GM12872 (cell line): Measurements from ENCODE around the gene MYPOP.

Source experiments
- TF ChIP-seq, protein P1 (sequence below): IDR thresholded peaks from 3 replicates; pipeline ENCODE4 v1.5.1; 2011; ENCODE audit warnings: low read depth, mild to moderate bottlenecking, low read length, moderate library complexity; ENCODE audit not compliant: insufficient read depth

Gene MYPOP

DNA sequence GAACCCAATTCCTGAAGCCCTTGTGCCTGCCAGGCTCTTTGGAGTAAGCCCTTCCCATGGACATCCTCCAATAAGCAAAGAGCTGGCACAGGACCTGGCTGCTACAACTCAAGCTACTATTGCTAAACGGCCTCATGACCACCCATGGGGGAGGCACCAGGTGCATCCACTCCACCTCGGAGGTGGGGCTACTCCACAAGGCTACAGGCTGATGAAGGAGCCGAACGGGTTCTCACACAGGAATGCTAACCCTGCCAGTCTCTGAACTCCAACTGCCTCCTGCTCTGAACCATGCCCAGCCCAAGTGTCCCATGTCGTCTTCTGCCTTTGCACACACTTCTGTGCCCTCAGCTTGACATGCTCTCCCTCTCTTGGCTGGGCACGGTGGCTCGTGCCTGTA lies 49.4 kb downstream of the MYPOP start:
- TF ChIP-seq, protein P1, sequence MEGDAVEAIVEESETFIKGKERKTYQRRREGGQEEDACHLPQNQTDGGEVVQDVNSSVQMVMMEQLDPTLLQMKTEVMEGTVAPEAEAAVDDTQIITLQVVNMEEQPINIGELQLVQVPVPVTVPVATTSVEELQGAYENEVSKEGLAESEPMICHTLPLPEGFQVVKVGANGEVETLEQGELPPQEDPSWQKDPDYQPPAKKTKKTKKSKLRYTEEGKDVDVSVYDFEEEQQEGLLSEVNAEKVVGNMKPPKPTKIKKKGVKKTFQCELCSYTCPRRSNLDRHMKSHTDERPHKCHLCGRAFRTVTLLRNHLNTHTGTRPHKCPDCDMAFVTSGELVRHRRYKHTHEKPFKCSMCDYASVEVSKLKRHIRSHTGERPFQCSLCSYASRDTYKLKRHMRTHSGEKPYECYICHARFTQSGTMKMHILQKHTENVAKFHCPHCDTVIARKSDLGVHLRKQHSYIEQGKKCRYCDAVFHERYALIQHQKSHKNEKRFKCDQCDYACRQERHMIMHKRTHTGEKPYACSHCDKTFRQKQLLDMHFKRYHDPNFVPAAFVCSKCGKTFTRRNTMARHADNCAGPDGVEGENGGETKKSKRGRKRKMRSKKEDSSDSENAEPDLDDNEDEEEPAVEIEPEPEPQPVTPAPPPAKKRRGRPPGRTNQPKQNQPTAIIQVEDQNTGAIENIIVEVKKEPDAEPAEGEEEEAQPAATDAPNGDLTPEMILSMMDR, result no peak

DNA sequence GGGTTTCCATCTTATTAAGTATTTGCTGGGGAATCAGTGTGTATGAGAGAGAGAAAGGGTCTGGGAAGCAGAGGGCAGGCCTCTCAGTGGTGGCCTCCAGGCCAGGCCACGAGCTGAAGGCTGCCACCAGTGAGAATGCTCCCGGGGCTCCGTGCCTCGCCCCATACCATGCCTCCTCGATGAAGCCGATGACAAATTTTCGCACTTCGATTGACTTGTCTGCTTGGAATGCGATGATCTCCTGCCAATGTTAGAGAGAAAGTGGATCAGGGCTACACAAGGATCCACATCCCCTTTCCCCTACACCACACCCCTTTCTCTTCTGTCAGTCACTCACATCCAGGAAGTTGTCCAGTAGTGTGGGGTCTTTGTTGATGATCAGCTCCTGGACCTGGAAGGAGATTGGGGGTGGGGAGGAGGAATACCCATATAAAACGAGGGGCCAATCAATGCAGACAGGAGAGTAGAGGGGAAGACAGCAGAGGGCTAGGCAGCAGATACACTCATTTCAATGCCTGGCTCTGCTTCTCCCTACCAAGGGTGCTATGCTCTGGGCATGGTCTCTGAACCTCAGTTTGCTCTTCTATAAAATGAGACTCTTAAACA lies 50.2 kb downstream of the MYPOP start:
- TF ChIP-seq, protein P1, result no peak

DNA sequence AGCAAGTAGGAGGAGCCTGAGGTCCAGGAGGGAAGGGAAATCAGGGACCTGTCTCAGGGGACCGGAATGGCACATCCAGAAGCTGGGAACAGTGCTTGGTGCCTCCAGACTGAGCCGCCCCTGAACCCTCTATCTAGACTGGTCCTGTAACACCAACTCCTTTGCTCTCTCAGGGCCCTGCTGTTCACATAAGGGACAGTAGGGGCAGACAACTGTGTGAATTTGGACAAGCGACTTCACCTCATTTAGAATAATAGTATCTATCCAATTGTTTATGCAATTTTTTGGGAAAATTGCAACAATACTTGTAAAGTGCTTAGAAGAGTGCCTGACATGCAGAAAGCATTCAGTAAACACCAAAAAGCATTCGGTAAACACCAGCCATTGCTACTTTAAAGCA lies 53.5 kb downstream of the MYPOP start:
- TF ChIP-seq, protein P1, result peak; percentile 56

DNA sequence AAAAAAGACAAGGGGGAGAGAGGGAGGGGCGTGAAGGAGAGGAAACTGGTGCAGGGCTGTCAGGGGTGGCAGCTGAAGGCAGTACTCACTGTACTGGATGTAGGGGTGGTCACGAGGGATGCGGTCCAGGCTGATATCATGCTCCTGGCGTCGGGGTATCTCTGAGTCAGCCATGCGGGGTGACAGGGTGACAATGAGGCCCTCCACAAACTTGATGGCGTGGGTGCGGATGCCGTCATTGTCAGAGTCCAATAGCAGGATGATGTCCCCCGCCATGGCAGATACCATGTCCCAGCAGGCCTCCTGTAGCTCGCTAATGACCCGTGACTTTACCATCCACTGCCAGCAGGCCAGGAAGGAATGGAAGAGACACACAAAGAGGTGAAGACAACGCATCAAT lies 54.8 kb downstream of the MYPOP start:
- TF ChIP-seq, protein P1, result no peak

DNA sequence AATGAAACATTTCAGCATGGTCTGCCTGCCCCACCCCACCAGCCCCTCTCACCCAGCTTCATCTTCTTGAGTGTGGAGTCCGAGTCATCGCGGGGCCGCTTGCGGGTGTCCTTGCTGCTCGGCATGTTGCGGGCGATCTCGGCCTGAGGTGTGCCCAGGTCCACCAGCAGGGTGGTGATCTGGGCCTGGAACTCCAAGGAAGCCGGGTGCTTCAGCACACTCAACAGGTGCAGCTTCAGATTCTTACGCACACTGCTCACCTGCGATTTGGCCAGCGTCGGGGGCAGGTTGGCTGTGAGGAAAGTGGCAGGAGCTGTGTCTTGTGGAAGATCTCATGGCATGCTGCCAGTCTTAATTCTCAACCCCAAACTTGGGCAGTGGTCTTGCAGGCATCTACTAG lies 60.2 kb downstream of the MYPOP start:
- TF ChIP-seq, protein P1, result no peak
